ENCODE results near the gene IDH2. TPM values are rescaled to one million over a fixed set of nuclear protein-coding genes. Genes with fewer than 3 reads are reported as not detected.
A peak's percentile ranks its signal among the peaks of the same experiment; 100 is the strongest.

IDH2 gene
- total and polyA plus RNA-seq, 2 of the 13 experiments (the other 11 are each of a cell fraction or from before 2014, with no cell fraction given), result 121 to 145 TPM

DNA sequence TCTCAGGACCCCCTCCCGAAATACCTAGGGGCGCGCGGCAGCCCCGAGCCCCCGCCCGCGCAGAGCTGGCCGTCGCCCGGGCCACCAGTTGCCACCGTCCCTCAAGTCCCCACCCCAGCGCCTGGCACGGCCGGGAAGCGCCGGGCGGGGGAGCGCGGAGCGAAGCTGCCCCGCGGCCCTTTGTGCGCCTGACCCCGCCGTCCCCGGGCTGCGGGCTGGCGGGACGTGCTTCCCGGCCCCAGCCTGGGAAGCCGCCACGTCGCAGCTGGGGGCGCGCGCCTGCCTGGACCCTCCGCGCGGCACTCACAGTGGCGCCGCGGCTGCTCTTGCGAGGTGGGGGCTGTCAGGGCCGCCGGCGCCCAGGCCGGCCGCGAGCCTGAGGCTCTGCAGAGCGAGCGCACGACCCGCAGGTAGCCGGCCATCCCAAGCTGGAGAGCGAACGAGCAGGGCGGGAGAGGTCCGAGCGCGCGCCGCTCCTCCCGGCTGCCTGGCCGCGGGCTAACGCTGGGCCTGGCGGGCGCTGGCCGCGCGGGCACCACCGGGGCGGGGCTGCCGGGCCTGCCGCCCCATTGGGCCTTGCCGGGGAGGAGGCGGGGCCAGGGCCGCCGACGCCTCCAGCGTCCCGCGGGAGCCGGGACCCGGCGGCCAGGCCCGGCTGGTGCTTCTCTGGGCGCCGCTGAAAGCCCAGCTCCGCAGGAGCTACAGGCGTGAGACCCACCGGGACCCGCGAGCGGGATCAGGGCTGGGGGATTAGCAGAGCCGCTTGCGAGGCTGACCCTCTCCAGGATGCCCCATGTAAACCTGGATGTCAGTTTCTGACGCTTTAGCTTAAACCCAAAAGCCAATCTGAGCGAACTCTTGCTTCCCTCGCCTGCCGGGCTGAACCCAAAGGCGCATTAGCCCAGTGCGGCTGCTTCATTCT is at the start of gene IDH2 (continued):
- TF ChIP-seq JUND (CRISPR knock-in tag; IDR thresholded peaks at IDR 0.05) (no peak), ZNF552 (CRISPR knock-in tag; IDR thresholded peaks at IDR 0.05; ENCODE audit: borderline replicate concordance) (no peak), GTF3A (CRISPR knock-in tag; conservative IDR thresholded peaks at IDR 0.05) (no peak), REPIN1 (CRISPR knock-in tag; IDR thresholded peaks at IDR 0.05; ENCODE audit: borderline replicate concordance, low read depth) (0 out of 2 replicates have a peak, but pooled peaks have one; percentile 23), ZNF75D (CRISPR knock-in tag; IDR thresholded peaks at IDR 0.05; ENCODE audit: borderline replicate concordance) (no peak), ZNF550 (CRISPR knock-in tag; IDR thresholded peaks at IDR 0.05; ENCODE audit: borderline replicate concordance) (no peak), GZF1 (CRISPR knock-in tag; IDR thresholded peaks at IDR 0.05) (no peak), U2AF2 (IDR thresholded peaks at IDR 0.05; ENCODE audit: low read depth, low read length) (no peak), KDM4B (CRISPR knock-in tag; IDR thresholded peaks at IDR 0.05) (no peak), ZNF720 (CRISPR knock-in tag; IDR thresholded peaks at IDR 0.05) (no peak)
- TF ChIP-seq, protein P1, sequence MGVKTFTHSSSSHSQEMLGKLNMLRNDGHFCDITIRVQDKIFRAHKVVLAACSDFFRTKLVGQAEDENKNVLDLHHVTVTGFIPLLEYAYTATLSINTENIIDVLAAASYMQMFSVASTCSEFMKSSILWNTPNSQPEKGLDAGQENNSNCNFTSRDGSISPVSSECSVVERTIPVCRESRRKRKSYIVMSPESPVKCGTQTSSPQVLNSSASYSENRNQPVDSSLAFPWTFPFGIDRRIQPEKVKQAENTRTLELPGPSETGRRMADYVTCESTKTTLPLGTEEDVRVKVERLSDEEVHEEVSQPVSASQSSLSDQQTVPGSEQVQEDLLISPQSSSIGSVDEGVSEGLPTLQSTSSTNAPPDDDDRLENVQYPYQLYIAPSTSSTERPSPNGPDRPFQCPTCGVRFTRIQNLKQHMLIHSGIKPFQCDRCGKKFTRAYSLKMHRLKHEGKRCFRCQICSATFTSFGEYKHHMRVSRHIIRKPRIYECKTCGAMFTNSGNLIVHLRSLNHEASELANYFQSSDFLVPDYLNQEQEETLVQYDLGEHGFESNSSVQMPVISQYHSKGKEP (CRISPR knock-in tag; IDR thresholded peaks at IDR 0.05), result no peak
- TF ChIP-seq, protein P2, sequence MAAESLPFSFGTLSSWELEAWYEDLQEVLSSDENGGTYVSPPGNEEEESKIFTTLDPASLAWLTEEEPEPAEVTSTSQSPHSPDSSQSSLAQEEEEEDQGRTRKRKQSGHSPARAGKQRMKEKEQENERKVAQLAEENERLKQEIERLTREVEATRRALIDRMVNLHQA (CRISPR knock-in tag; IDR thresholded peaks at IDR 0.05), result no peak
- TF ChIP-seq, protein P3, sequence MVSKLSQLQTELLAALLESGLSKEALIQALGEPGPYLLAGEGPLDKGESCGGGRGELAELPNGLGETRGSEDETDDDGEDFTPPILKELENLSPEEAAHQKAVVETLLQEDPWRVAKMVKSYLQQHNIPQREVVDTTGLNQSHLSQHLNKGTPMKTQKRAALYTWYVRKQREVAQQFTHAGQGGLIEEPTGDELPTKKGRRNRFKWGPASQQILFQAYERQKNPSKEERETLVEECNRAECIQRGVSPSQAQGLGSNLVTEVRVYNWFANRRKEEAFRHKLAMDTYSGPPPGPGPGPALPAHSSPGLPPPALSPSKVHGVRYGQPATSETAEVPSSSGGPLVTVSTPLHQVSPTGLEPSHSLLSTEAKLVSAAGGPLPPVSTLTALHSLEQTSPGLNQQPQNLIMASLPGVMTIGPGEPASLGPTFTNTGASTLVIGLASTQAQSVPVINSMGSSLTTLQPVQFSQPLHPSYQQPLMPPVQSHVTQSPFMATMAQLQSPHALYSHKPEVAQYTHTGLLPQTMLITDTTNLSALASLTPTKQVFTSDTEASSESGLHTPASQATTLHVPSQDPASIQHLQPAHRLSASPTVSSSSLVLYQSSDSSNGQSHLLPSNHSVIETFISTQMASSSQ (IDR thresholded peaks at IDR 0.05; ENCODE audit: low read depth), result no peak
- TF ChIP-seq, protein P3 (CRISPR knock-in tag; IDR thresholded peaks at IDR 0.05; ENCODE audit: borderline replicate concordance), result no peak
- TF ChIP-seq, protein P4, sequence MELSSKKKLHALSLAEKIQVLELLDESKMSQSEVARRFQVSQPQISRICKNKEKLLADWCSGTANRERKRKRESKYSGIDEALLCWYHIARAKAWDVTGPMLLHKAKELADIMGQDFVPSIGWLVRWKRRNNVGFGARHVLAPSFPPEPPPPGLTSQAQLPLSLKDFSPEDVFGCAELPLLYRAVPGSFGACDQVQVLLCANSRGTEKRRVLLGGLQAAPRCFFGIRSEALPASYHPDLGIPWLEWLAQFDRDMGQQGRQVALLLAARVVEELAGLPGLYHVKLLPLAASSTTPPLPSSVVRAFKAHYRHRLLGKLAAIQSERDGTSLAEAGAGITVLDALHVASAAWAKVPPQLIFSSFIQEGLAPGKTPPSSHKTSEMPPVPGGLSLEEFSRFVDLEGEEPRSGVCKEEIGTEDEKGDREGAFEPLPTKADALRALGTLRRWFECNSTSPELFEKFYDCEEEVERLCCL (CRISPR knock-in tag; IDR thresholded peaks at IDR 0.05; ENCODE audit: borderline replicate concordance), result no peak
- TF ChIP-seq, protein P5, sequence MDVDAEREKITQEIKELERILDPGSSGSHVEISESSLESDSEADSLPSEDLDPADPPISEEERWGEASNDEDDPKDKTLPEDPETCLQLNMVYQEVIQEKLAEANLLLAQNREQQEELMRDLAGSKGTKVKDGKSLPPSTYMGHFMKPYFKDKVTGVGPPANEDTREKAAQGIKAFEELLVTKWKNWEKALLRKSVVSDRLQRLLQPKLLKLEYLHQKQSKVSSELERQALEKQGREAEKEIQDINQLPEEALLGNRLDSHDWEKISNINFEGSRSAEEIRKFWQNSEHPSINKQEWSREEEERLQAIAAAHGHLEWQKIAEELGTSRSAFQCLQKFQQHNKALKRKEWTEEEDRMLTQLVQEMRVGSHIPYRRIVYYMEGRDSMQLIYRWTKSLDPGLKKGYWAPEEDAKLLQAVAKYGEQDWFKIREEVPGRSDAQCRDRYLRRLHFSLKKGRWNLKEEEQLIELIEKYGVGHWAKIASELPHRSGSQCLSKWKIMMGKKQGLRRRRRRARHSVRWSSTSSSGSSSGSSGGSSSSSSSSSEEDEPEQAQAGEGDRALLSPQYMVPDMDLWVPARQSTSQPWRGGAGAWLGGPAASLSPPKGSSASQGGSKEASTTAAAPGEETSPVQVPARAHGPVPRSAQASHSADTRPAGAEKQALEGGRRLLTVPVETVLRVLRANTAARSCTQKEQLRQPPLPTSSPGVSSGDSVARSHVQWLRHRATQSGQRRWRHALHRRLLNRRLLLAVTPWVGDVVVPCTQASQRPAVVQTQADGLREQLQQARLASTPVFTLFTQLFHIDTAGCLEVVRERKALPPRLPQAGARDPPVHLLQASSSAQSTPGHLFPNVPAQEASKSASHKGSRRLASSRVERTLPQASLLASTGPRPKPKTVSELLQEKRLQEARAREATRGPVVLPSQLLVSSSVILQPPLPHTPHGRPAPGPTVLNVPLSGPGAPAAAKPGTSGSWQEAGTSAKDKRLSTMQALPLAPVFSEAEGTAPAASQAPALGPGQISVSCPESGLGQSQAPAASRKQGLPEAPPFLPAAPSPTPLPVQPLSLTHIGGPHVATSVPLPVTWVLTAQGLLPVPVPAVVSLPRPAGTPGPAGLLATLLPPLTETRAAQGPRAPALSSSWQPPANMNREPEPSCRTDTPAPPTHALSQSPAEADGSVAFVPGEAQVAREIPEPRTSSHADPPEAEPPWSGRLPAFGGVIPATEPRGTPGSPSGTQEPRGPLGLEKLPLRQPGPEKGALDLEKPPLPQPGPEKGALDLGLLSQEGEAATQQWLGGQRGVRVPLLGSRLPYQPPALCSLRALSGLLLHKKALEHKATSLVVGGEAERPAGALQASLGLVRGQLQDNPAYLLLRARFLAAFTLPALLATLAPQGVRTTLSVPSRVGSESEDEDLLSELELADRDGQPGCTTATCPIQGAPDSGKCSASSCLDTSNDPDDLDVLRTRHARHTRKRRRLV (CRISPR knock-in tag; IDR thresholded peaks at IDR 0.05), result no peak
